Renal cortical epithelial cell (primary cell): ENCODE results near the gene GLYR1. TPM values are rescaled to one million over a fixed set of nuclear protein-coding genes. Genes with fewer than 3 reads are reported as not detected.

ENCODE experiments used
- DNase-seq: peaks from one replicate; pipeline ENCODE4 v3.0.0-alpha.2; 2011; ENCODE audit warnings: low read depth
- total RNA-seq: library from RNA; depleted of rRNA; stranded (reverse); fragments of >200 nt; gene quantifications from 2 replicates; pipeline ENCODE4 v1.2.3, GENCODE V29; 2014

The GLYR1 gene
- total RNA-seq, 1 donor from 2014 or later = 106 TPM

DNA sequence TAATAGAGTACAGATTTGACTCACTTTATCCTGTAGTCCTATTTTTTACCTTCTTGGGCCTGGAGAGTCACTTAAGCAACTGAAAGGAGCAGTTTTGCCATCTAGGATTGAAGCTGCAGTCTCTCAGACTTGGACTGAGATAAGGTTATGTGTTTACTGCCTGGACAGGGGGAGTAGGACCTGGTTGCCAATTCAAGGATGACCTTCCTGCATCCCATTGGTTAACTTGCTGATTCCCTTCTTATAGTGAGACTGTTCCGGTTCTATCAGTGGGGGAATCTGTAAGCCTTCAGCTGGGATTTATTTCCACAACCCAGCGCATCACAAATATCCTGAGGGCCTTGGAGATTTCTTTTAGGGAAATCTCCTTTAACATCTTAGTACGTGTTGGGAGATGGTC lies 3.1 kb upstream of the GLYR1 start:
- DNase-seq = no peak

DNA sequence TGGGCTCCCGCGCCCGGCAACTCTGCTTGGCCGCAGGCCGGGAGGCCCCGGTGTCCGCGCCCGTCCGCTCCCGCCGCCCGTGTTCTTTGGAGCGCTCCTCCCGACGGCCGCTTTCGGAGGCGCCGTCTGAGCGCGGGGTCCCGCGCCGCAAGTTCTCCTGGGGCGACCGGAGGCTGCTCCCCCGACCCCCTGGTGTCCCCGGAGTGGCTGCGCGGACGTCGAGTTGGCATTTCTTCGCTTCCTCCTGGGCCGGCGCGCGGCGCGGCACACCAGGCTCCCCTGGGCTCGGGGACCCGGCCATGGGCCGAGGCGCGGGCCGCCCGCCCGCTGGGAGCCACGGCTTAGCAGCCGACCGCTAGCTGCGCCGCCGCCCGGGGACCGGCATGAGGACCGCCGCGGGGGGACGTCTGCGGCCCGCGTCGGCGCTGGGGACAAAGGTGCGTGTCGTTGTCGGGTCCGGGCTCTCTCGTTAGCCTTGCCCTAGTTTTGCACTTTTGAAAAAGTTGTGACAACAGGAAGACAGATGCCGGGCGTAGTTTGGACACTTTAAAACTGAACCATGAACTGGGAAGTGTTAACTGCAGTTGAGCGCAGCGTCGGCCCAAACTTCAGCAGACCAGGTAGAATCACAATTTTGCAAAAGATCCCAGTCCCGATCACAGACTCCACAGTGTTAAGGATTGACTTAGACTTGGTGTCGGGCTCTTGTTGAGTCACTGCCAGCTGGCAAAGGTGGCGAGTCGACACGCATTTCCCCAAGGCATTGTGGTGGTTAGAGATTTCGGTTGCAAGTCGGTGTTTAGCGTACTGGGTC lies 893 bp upstream of the GLYR1 start:
- peak; percentile 65 for DNase-seq

DNA sequence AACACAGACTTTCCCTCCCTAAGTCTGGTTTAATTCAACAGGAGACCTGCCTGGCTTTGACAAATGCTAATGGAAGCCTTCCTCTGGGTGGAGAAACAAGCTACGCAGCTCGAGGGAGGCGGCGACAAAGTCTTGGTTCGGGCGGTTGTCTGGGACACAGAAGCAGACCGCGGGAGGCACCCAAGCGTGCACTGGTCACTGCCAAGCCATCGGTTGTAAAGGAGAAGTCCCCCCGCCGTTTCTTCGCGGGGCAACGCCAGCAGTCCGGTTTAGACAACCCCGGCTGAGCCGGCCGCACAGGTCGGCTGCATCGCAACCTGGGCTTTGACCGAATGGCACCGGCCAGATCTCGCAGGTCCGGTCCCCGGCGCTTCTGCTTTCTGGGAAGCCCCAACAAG lies 586 bp downstream of the GLYR1 start:
- DNase-seq = peak; percentile 67

DNA sequence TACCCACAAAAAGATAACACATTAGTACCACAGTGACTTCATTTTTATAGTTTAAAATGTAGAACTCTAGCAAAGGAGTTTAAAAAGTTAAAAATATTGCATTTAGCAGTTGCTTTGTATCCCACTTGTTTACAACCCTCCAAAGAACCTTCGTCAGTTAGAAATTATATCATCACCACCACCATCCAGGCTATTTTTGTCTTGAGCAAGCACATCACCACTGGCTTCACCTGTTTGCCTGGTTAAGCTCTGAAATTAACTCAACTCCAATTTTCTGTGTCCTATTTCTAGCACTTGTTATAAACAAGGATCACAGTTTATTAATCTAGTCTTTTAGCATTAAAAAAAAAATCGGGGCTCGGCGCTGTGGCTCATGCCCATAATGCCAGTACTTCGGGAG lies 6.1 kb downstream of the GLYR1 start:
- DNase-seq = no peak

DNA sequence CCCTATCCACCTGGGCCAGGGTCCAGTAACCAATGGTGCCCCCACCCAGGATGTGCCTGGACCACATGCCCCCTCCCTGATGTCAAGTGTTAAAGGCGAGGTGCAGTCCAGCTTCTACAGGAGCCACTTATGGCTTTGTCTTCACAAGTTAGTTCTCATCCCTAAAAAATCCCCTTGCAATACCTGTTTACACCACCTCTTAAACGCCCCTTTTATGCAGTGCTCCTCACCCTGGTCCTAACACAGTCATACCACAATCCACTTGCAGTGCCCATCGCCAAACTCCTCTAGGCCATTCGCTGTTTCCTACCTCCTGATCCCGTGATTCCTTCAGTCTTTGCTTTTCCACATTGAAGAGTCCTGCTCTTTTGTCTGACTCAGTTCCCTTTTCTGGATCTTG lies 7.1 kb downstream of the GLYR1 start:
- DNase-seq = no peak

DNA sequence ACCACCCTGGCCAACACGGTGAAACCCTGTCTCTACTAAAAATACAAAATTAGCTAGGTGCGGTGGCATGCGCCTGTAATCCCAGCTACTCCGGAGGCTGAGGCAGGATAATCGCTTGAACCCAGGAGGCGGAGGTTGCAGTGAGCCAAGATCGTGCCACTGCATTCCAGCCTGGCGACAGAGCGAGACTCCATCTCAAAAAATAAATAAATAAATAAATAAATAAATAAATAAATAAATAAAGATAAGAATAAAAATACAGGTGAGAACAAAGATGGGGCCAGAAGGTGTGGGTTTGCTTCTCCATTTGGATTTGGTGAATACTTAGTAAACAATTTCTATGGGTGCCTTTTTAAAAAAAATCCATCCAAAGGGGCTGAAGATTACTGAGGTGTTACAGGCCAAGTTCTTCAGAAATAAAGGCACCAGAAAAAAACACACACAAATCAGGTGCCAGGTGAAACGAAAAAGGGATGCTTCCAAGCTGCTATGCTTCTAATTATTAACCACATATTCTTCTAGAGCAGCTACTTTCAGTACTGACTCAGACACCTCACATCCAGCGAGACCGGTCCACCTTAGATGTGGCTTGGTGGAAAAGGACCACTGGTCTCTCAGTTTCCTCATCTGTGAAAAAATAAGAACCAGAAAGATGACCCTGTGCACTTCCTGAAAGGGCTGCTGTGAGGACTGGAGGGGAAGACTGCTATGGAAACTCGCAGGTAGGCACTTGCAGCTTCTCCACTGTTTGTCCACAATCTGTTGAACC lies 9.2 kb downstream of the GLYR1 start:
- DNase-seq = peak; percentile 45

DNA sequence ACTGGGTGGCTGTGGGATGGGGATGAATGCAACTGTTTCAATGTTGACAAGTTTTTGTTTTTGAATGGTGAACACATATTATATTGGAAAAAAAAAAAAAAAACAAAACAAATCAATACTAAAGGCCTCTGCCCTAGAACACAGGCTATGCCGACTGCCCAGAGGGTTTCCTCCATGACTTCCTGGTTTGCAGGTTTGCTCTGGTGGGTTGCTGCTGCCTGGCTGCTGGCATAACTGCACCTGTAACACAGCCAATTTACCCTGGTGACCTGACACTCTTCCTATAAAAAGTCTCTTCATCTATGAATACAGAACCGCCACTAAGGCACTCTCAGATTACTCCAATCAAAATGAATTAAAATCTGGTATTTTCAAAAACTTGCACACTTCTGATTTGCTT lies 10.4 kb downstream of the GLYR1 start:
- DNase-seq = no peak

DNA sequence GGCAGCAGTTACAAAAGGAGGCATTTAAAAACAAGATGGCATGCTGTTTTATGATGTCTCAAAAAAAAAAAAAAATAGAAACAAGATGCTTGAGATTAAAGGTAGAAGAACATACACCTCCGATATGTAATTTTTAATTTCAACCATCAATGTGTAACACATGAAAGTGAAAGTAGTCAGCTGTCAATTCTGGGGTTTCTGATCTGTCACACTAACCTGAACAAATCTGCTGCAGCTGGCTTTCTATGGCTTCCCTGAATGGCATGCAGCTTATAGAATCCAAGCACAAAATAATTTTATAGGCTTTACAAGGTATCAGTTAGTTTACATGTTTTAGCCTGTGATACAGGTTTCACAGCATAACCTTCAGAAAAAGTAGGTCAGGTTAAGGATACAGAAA lies 13.5 kb downstream of the GLYR1 start:
- no peak for DNase-seq

DNA sequence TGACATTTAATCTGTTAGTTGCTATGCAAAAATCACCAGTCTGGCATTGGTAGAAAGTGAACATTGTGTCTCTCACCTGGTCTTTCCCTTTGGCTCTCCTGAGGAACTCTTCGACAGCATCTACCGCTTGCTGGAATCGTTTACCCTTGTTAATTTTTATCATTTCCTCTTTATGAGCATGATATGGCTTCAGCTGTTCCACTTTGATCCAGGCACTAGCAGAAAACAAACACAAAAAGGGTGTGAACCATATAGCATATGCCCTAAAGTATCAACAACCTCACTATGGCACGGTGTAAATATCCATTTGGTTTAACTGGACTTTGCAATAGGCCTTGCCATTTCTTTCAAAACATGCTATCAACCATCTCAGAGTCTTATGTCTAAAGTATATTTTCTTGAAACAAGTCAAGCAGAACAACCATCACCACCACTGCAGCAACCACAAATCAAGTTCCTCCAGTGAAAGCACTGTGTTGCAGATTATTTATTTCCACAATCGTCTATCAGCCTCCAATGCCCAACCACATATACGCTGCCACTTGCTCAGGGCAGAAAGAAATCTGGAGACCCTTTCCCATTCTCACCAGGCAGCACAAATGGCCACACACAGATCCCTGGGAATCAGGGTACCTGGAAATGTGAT lies 14.3 kb downstream of the GLYR1 start:
- DNase-seq = peak; percentile 15

DNA sequence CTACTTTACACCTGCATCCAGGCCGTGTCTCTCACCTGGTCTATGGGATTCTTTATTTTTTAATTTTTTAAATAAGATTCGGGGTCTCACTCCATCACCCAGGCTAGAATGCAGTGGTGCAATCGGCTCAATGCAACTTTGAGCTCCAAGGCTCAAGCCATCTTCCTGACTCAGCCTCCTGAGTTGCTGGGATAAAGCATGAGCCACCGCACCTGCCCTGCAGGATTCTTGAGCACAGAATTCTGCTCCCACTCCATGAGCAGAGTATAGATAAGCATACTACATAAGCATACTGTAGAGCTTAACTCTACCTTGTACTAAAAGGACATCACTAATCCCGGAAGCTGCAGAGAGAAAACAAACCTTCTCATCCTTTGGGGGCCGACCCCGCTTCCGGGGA lies 15.5 kb downstream of the GLYR1 start:
- no peak for DNase-seq

DNA sequence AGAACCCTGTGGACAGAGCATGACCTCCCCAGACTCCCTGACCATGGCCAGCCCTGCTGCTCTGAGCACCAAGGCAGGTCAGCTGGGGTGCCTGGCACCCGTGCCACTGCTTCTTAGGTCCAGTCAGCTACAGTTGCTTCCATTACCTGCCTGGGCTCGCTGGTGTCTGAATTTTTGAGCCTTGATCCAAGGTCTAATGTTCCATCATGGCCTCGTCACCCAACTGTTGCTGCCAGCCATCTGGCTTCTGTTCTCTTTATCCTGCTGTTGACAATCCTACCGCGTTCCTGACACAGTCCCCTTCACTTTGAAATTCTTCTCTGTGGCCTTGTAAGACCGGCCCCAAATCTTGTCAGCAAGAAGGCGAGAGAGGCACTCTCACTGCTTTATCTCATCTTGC lies 16.7 kb downstream of the GLYR1 start:
- DNase-seq = no peak

DNA sequence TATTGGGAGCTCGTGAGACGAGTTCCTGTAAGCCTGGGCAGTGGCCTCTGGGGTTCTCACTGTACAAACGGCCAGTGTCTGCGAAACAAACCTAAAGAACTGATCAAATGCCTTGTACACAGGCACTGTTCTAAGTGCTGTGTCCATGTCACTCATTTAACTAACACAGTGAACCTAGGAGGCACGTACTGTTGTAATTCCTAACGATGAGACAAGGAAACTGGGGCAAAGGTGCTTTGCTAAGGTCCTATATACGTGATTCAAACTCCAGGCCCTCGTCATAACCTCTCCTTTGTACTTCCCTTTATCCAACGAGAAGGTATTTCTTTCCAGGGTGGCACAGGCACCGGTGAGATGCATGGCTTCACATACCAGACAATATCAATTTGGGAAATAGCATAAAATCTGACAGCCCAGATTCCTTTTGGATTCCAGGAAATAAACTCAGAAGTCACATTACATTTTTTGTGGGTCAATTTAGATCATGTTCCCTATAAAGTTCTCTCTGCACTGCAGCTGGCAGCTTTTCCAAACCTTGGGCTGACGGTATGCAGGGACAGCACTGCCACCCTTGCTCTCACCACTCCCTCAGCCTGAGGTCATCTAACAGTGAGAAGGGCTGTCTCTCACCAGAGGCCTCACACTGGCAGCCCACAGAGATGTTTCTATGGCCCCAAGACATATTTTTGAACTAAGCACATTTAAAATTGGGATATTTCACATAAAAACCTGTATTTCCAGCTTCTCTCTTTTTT lies 18.3 kb downstream of the GLYR1 start:
- no peak for DNase-seq

DNA sequence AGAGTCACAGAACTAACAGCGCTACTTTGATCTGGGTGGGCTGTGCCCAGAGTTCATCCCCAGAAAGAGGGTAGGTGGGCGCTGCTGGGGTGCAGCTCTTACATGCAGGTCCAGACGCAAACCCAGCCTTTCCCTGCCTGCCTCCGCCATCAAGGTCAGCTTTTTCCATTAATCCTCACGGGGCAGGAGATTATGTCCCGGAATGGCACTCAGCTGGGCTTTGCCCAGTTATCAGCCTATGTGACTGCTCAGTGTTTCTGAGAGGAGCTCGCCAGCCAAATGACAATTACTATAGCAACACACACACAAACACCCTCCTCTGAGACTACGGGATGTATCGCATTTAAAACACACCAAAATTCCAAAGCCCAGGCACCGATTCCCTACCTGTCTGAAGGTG lies 20.1 kb downstream of the GLYR1 start:
- DNase-seq = no peak

DNA sequence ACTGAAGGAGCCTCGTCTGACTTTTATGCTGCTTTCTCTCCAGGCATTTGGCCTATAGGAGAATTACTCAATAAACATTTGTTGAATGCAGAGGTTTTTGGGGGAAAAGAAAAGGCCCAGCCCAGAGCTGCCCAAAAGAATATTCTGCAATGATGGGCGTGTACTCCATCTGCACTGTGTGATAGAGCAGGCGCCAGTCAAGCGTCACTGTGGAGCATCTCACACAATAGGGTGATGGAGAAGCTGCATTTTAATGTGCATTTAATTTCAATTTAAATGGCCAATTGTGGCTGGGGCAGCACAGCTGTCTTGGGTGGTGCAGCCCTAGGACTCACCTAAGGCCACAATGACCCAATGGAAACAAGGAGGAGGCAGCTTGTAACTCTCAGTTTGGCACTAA lies 20.6 kb downstream of the GLYR1 start:
- DNase-seq = no peak

DNA sequence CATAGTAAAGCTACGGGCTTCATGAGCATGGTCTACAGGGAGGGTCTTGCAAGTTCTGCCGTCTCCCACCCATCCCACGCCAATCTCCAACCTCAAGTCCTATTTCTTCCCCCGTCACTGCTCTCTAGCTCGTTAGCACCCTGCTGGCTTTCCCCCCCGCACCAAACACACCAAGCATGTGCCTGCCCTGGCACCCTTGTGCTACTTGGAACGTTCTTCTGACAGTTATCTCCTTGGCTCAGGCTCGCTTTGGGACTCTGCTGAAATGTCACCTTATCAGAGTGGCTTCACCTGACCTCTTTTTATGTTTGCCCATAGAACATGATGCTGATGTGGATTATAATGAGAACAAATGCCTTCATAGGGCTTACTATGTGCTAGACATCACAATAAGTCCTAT lies 21.9 kb downstream of the GLYR1 start:
- no peak for DNase-seq

DNA sequence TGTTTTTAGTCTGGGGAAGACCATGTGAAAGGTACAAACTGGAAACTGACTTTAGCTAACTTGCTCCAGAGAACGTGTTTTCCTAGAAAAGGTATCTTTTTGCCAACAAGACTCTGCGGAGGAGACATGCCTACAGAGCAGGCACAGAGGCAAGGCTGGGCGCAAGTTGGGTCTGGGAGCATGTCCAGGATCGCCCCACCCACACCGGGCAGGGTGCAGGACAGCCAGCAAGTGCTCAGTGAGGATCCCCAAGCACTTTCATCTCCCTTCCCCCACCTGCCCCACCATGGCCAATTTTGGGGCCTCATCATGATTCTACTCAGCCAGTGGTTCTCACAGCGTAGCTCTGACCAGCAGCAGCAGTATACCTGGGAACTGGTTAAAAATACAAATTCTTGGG lies 26.4 kb downstream of the GLYR1 start:
- DNase-seq = no peak

DNA sequence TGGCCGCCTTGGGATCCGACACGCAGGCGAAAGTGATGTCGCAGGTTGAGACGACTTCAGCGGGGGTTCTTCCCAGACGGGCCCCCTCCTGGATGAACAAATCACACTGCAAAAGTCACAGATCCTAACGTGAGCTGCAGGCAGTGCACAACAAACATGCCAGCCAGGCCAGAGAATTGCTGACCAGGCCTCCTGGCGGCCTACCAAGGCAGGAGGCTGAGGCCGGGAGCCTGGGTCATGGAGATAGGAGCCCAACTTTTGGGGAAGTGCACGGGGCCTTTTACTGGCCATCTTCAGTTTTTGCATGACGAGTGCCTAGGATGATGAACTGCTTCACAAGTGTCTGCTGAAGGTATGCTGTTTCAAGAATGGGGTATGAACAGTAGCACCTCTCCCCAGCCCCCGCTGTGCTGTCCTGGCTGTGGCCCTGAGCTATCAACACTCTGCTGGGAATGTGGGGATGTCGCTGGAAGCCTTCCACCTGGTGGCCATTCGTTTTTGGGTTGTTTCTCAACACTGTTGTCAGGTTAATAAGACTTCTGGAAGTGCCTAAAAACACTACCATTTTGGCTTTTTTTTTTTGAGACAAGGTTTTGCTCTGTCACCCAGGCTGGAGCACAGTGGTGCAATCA lies 32.4 kb downstream of the GLYR1 start:
- DNase-seq = no peak

DNA sequence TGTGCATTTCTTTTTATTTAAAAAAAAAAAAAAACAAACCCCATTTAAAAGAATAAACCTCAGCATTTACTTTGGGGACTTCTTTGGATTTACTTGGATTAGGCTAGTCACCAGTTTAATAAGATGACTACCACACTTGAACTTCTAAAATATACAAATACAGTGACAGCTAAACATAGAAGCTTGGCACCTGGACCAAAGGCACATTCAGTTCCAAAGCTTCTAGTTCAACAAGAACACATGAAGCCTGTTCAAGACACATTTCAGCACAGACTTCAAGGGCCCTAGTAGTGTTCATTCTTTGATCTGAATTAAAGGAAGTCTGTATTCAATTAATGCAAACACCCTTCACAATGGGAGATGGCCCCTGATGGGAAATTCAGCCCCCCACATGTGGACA lies 33.0 kb downstream of the GLYR1 start:
- DNase-seq = no peak

DNA sequence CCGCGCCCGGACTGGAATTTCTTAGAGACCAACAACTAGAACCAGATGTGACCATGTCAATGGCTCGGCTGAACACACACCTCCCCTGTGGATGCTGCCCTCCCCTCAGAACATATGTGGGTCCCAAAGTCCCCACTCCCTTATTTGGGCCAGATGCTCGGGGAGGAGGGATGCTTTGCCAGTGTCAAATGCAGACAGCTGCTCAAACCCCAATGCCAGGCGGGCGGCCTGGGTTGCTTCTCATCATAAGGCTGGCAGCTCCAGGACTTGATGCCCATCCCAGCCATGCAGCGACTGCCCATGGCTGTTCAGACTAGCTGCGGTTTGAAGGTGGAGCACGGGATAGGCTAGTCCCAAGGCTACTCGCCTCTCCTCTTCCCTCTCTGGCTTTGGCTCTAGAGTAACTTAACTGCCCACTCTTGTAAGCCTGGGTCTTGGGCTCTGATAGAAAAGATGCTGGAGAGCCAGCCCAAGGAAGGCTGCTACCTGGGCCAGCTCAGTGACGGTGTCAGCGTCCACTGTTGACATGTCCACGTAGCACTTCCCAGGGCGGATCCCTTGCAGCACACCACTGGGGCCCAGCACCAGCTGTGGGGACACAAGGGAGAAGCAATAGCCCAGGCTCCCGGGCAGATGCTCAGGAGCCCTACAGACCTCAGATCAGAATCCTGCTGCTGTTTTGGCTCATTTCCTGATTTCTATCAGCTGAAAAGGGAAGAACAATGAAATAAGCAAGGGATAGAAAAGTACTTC lies 33.7 kb downstream of the GLYR1 start:
- no peak for DNase-seq

DNA sequence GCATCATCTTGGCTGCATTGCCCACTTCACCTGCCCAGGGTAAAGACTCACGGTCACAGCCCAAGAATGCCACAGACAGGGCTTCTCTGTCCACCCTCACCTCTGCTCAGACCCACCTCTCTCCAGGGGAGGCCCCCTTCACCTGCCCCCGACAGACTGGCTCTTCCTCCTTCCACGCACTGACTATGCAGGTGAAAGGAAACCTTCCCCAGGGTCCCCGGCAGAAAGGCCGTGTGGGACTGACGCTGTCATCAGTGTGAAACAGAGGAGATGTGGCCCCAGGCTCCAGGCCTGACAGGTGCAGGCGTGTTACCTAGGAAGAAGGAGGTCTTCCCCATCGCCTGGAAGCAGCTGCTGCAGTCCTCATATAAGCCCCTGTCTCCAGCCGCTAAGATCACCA lies 35.3 kb downstream of the GLYR1 start:
- no peak for DNase-seq

DNA sequence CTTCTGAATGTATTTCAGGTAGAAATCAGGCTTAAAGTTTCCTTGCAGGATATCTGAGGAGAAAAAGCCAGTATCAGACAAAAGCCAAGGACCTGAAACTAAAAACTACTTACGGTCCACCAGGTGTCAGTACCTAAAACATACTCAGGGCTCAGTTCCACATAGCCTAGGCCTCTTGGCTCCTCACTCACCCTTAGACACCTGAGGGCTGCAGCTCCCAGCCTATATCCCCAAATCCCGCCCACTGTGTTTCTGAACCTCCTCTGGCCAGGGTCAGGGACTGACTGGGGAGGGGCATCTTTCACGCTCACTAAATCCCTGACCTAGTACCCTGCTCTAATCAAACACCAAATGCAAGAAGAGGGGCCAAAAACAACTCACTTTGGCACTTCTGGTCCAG lies 35.8 kb downstream of the GLYR1 start:
- DNase-seq = no peak
